BLaER1 (cell line): ENCODE data around the gene CDH4.

Experiments used
- H3K27ac ChIP-seq: shearing (Covaris generic); formaldehyde crosslinking; 2 replicates; pipeline ENCODE4 v1.8.1; 2022
- H3K27me3 ChIP-seq: shearing (Covaris generic); formaldehyde crosslinking; 2 replicates; pipeline ENCODE4 v1.8.1; 2022
- H3K36me3 ChIP-seq: shearing (Covaris generic); formaldehyde crosslinking; 2 replicates; pipeline ENCODE4 v1.8.1; 2022
- H3K4me1 ChIP-seq: shearing (Covaris generic); formaldehyde crosslinking; 2 replicates; pipeline ENCODE4 v1.8.1; 2022
- H3K4me2 ChIP-seq: shearing (Covaris generic); formaldehyde crosslinking; 2 replicates; pipeline ENCODE4 v1.8.1; 2022
- H3K4me3 ChIP-seq: shearing (Covaris generic); formaldehyde crosslinking; 2 replicates; pipeline ENCODE4 v1.8.1; 2022
- H3K9ac ChIP-seq: shearing (Covaris generic); formaldehyde crosslinking; 2 replicates; pipeline ENCODE4 v1.8.1; 2022
- H3K9me3 ChIP-seq: shearing (Covaris generic); formaldehyde crosslinking; 2 replicates; pipeline ENCODE4 v1.8.1; 2022
- H4K20me1 ChIP-seq: shearing (Covaris generic); formaldehyde crosslinking; 2 replicates; pipeline ENCODE4 v1.8.1; 2022
- Cebpa-rat ChIP-seq: shearing (Covaris generic); IDR thresholded peaks from 2 replicates; pipeline ENCODE4 v1.8.1; 2022

CDH4 gene

DNA sequence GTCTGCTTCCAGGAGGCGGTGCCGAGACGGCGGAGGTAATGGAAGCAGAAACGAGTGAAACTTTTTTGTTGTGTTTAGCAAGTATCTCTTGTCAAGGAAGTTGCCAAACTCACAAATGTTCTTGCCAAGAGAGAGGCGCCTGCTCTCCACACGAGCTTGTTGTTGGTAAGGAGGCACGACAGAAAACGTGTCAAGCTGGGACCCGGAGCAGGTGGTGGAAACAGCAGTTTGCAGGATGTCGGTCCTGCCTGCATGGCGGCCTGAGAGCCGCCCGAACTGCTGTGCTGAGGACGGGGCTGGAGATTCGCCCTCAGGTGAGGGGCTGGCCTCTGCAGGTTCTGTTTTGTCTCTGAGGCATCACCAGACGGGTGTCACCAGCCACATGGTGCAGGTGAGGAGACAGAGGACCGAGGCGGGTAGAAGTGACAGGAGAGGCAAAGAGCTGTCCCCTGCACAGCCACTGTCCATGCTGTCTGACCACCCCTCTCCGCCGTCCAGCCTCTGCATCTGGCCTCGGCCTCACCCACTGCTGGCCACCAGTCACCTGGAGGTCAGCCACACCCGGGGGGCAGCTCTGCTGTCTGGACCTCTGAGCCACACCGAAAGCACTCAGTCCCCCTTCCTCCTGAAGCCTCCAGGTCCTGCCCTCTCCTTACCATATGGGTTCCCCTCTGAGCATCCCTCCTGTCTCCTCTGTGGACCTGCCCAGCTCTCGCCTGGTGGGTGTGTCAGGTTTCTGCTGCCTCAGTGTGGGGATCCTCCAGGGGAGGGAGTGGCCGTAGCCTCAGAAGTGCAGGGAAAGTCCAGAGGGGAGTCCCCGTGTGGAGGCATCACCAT lies 552.1 kb downstream of the CDH4 start:
- Histone ChIP-seq H4K20me1 (peaks cover 72% of the 10 kb centered on the region), H3K4me3 (no peak overlapping the region), H3K27me3 (peaks cover 63% of the 10 kb centered on the region), H3K9me3 (no peaks in the 10 kb centered on the region), H3K4me2 (peak overlapping the region; percentile 66), H3K36me3 (no peaks in the 10 kb centered on the region), H3K9ac (no peak overlapping the region), H3K27ac (no peak overlapping the region), H3K4me1 (peaks cover 86% of the 10 kb centered on the region)
- TF ChIP-seq Cebpa-rat: no peak

- no peak overlapping the region for H3K4me3 ChIP-seq
- peaks cover 63% of the 10 kb centered on the region for H3K27me3 ChIP-seq
- peaks cover 65% of the 10 kb centered on the region for H4K20me1 ChIP-seq
- peak overlapping the region; percentile 86 for H3K4me2 ChIP-seq
- no peaks in the 10 kb centered on the region for H3K36me3 ChIP-seq
- no peaks in the 10 kb centered on the region for H3K9me3 ChIP-seq
- H3K4me1 ChIP-seq: peaks cover 79% of the 10 kb centered on the region
- TF ChIP-seq Cebpa-rat: no peak
- H3K9ac ChIP-seq: no peak overlapping the region
- H3K27ac ChIP-seq: no peak overlapping the region
Measured at GRCh38 chr20:61804752-61805295, 552.8 kb downstream of the CDH4 start.

GRCh38 chr20:61805365-61805764 lies 553.3 kb downstream of the CDH4 start:
- Histone ChIP-seq H3K4me1 (peaks cover 78% of the 10 kb centered on the region), H3K9me3 (no peaks in the 10 kb centered on the region), H3K4me2 (peak overlapping the region; percentile 86), H3K27ac (no peak overlapping the region), H4K20me1 (peaks cover 59% of the 10 kb centered on the region), H3K4me3 (no peak overlapping the region), H3K36me3 (no peaks in the 10 kb centered on the region), H3K27me3 (peaks cover 63% of the 10 kb centered on the region), H3K9ac (no peak overlapping the region)
- no peak for TF ChIP-seq Cebpa-rat

GRCh38 chr20:61805781-61806180 lies 553.7 kb downstream of the CDH4 start:
- Histone ChIP-seq H3K4me3 (no peak overlapping the region), H3K9ac (no peak overlapping the region), H3K36me3 (no peaks in the 10 kb centered on the region), H3K27ac (no peak overlapping the region), H3K9me3 (no peaks in the 10 kb centered on the region), H3K27me3 (peaks cover 60% of the 10 kb centered on the region), H4K20me1 (peaks cover 55% of the 10 kb centered on the region), H3K4me2 (peak overlapping the region; percentile 86), H3K4me1 (peaks cover 78% of the 10 kb centered on the region)
- no peak for TF ChIP-seq Cebpa-rat

- no peak overlapping the region for H3K27ac ChIP-seq
- H3K9ac ChIP-seq: no peak overlapping the region
- H3K4me2 ChIP-seq: peak overlapping the region; percentile 86
- no peaks in the 10 kb centered on the region for H3K9me3 ChIP-seq
- peaks cover 55% of the 10 kb centered on the region for H3K27me3 ChIP-seq
- no peak overlapping the region for H3K4me3 ChIP-seq
- H4K20me1 ChIP-seq: peaks cover 50% of the 10 kb centered on the region
- H3K36me3 ChIP-seq: no peaks in the 10 kb centered on the region
- H3K4me1 ChIP-seq: peaks cover 78% of the 10 kb centered on the region
- TF ChIP-seq Cebpa-rat: no peak
Measured at GRCh38 chr20:61806314-61806713, 554.3 kb downstream of the CDH4 start.

DNA sequence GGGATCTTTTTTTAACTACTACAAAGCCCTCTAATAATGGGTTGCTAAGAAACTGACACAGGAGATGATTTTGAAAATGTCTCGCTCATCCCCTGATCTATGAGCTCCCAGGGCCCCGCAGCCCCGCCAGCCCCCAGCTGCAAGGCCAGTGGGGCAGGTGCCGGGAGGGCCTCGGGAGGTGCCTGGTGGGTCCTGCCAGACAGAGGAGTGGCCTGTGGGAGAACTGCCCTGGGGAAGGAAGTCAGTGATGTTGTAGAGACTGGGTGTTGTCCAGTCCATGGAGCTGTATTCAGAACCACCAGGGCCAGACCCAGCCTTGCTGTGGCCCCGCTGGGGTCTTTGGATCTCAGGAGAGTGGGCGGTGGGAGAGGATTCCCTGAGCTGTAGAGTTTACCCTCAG lies 554.9 kb downstream of the CDH4 start:
- no peaks in the 10 kb centered on the region for H3K9me3 ChIP-seq
- H3K4me2 ChIP-seq: peak overlapping the region; percentile 86
- H3K27me3 ChIP-seq: peaks cover 48% of the 10 kb centered on the region
- peaks cover 78% of the 10 kb centered on the region for H3K4me1 ChIP-seq
- H3K27ac ChIP-seq: no peak overlapping the region
- no peak overlapping the region for H3K4me3 ChIP-seq
- no peaks in the 10 kb centered on the region for H3K36me3 ChIP-seq
- H3K9ac ChIP-seq: no peak overlapping the region
- peaks cover 43% of the 10 kb centered on the region for H4K20me1 ChIP-seq
- TF ChIP-seq Cebpa-rat: no peak

- Histone ChIP-seq H3K9ac (no peak overlapping the region), H3K4me2 (peak overlapping the region; percentile 86), H3K4me3 (no peak overlapping the region), H3K27me3 (peaks cover 42% of the 10 kb centered on the region), H3K4me1 (peaks cover 78% of the 10 kb centered on the region), H4K20me1 (peaks cover 37% of the 10 kb centered on the region), H3K36me3 (no peaks in the 10 kb centered on the region), H3K27ac (no peak overlapping the region), H3K9me3 (no peaks in the 10 kb centered on the region)
- no peak for TF ChIP-seq Cebpa-rat
Measured at GRCh38 chr20:61807471-61808160, 555.6 kb downstream of the CDH4 start.

GRCh38 chr20:61808447-61808846 lies 556.4 kb downstream of the CDH4 start:
- peaks cover 34% of the 10 kb centered on the region for H3K27me3 ChIP-seq
- H3K4me2 ChIP-seq: no peak overlapping the region
- H3K27ac ChIP-seq: no peak overlapping the region
- H3K9me3 ChIP-seq: no peaks in the 10 kb centered on the region
- no peak for TF ChIP-seq Cebpa-rat
- no peak overlapping the region for H3K4me3 ChIP-seq
- peaks cover 78% of the 10 kb centered on the region for H3K4me1 ChIP-seq
- H3K36me3 ChIP-seq: no peaks in the 10 kb centered on the region
- peaks cover 28% of the 10 kb centered on the region for H4K20me1 ChIP-seq
- no peak overlapping the region for H3K9ac ChIP-seq

- no peak for TF ChIP-seq Cebpa-rat
- Histone ChIP-seq H3K36me3 (no peaks in the 10 kb centered on the region), H3K27ac (no peak overlapping the region), H3K4me1 (peaks cover 78% of the 10 kb centered on the region), H3K9ac (no peak overlapping the region), H4K20me1 (peaks cover 21% of the 10 kb centered on the region), H3K4me2 (no peak overlapping the region; the same call in 1 of the 2 replicates), H3K4me3 (no peak overlapping the region), H3K27me3 (peaks cover 26% of the 10 kb centered on the region), H3K9me3 (no peaks in the 10 kb centered on the region)
Measured at GRCh38 chr20:61809006-61809770, 557.1 kb downstream of the CDH4 start.
